ENCODE measurements around the gene PTGES3L. TPM values are rescaled to one million over a fixed set of nuclear protein-coding genes. Genes with fewer than 3 reads are reported as not detected.

PTGES3L gene
- total and polyA plus RNA-seq, 2 of the 13 experiments (the other 11 are each of a cell fraction or from before 2014, with no cell fraction given): 1.2 to 2.9 TPM

- TF ChIP-seq AHDC1 (CRISPR knock-in tag; IDR thresholded peaks at IDR 0.05; ENCODE audit: borderline replicate concordance) (0 out of 2 replicates have a peak, but pooled peaks have one; percentile 47), ZNF138 (CRISPR knock-in tag; IDR thresholded peaks at IDR 0.05; ENCODE audit: low read depth) (no peak), MXD4 (CRISPR knock-in tag; IDR thresholded peaks at IDR 0.05) (peak; percentile 89), ZNF614 (CRISPR knock-in tag; IDR thresholded peaks at IDR 0.05; ENCODE audit: borderline replicate concordance) (peak; percentile 30; the same call in 1 of the 2 replicates), MAX (IDR thresholded peaks at IDR 0.05) (peak; percentile 64; the same call in 1 of the 2 replicates), DZIP1 (CRISPR knock-in tag; IDR thresholded peaks at IDR 0.05) (no peak), HOXA9 (CRISPR knock-in tag; IDR thresholded peaks at IDR 0.05; ENCODE audit: borderline replicate concordance) (no peak), FUBP1 (CRISPR knock-in tag; IDR thresholded peaks at IDR 0.05; ENCODE audit: borderline replicate concordance) (no peak), ZMYM2 (CRISPR knock-in tag; IDR thresholded peaks at IDR 0.05) (no peak), GABPA (IDR thresholded peaks at IDR 0.05; ENCODE audit: low read depth, low read length) (no peak), GABPA (CRISPR knock-in tag; IDR thresholded peaks at IDR 0.05; ENCODE audit: low read depth) (no peak), ZBTB10 (CRISPR knock-in tag; IDR thresholded peaks at IDR 0.05; ENCODE audit: borderline replicate concordance) (no peak), HNF4A (CRISPR knock-in tag; IDR thresholded peaks at IDR 0.05) (peak; percentile 19; the same call in 1 of the 2 replicates), NR2F2 (IDR thresholded peaks at IDR 0.05; ENCODE audit: borderline replicate concordance, low read depth) (no peak)
These were observed 44.8 kb upstream of the PTGES3L start, which contains the start of gene RND2 (continued) for GRCh38 chr17:43024407-43025289.

Measured in HepG2 (cell line).